Liver (tissue), 9 donors: ENCODE data around the gene IPP. TPM values are rescaled to one million over a fixed set of nuclear protein-coding genes. Genes with fewer than 3 reads are reported as not detected.

Experiments used
- DNase-seq: peaks from one replicate; pipeline ENCODE4 v3.0.0-alpha.2; 2017; ENCODE audit warnings: low spot score
- H3K27ac ChIP-seq, 2 donors: one replicate each; pipeline ENCODE4 v1.7.0; 2013; ENCODE audit warnings: inconsistent platforms in 2 of 2, low read length in 2 of 2, control low read depth in 1 of 2, low read depth in 1 of 2, mild to moderate bottlenecking in 1 of 2
- H3K27me3 ChIP-seq, 4 donors: one replicate each; pipeline versions ENCODE4 v1.6.1 to v1.7.0; 2013; ENCODE audit warnings: low read length in 3 of 4, inconsistent platforms in 1 of 4, mild to moderate bottlenecking in 1 of 4, moderate library complexity in 1 of 4; ENCODE audit not compliant: control insufficient read depth in 4 of 4, insufficient read depth in 4 of 4
- H3K36me3 ChIP-seq, 4 donors: one replicate each; pipeline versions ENCODE4 v1.6.1 to v1.7.0; 2013; ENCODE audit warnings: low read length in 3 of 4, mild to moderate bottlenecking in 3 of 4, low read depth in 1 of 4, moderate library complexity in 1 of 4; ENCODE audit not compliant: control insufficient read depth in 4 of 4, insufficient read depth in 3 of 4
- H3K4me1 ChIP-seq, 4 donors: one replicate each; pipeline versions ENCODE4 v1.6.1 to v1.7.0; 2013; ENCODE audit warnings: low read length in 3 of 4, mild to moderate bottlenecking in 3 of 4, moderate library complexity in 1 of 4; ENCODE audit not compliant: control insufficient read depth in 4 of 4, insufficient read depth in 4 of 4
- H3K4me3 ChIP-seq, 3 donors: one replicate each; pipeline versions ENCODE4 v1.6.1 to v1.7.0; 2013; ENCODE audit warnings: low read length in 3 of 3, control low read depth in 1 of 3, low read depth in 1 of 3, mild to moderate bottlenecking in 1 of 3
- H3K9ac ChIP-seq, 2 donors: one replicate each; pipeline ENCODE4 v1.7.0; 2013; ENCODE audit warnings: low read length in 2 of 2, mild to moderate bottlenecking in 2 of 2, moderate library complexity in 2 of 2, control low read depth in 1 of 2, low read depth in 1 of 2
- H3K9me3 ChIP-seq, 4 donors: one replicate each; pipeline versions ENCODE4 v1.6.1 to v1.7.0; 2013; ENCODE audit warnings: low read length in 3 of 4; ENCODE audit not compliant: control insufficient read depth in 4 of 4
- ATF3 ChIP-seq: IDR thresholded peaks from 2 replicates; pipeline ENCODE4 v1.6.1; 2016; ENCODE audit warnings: antibody characterized with exemption
- EGR1 ChIP-seq, 2 donors: IDR thresholded peaks; 2 replicates each; pipeline ENCODE4 v1.6.1; 2016 to 2018; ENCODE audit warnings: antibody characterized with exemption in 2 of 2, low read depth in 2 of 2
- FOXA1 ChIP-seq: IDR thresholded peaks from 2 replicates; pipeline ENCODE4 v1.6.1; 2016; ENCODE audit warnings: antibody characterized with exemption
- FOXA2 ChIP-seq: IDR thresholded peaks from 2 replicates; pipeline ENCODE4 v1.6.1; 2016; ENCODE audit warnings: antibody characterized with exemption
- GABPA ChIP-seq, 2 donors: IDR thresholded peaks in 1 of 2; conservative IDR thresholded peaks in 1 of 2; 2 replicates each; pipeline ENCODE4 v1.6.1; 2016; ENCODE audit warnings: antibody characterized with exemption in 2 of 2, mild to moderate bottlenecking in 1 of 2, moderate library complexity in 1 of 2
- HNF4A ChIP-seq, 2 donors: conservative IDR thresholded peaks; 2 replicates each; pipeline ENCODE4 v1.6.1; 2016; ENCODE audit warnings: antibody characterized with exemption in 2 of 2, mild to moderate bottlenecking in 2 of 2
- HNF4G ChIP-seq: IDR thresholded peaks from 2 replicates; pipeline ENCODE4 v1.6.1; 2016; ENCODE audit warnings: antibody characterized with exemption
- JUND ChIP-seq, 2 donors: IDR thresholded peaks; 2 replicates each; pipeline ENCODE4 v1.6.1; 2016; ENCODE audit warnings: antibody characterized with exemption in 2 of 2
- MAX ChIP-seq: IDR thresholded peaks from 2 replicates; pipeline ENCODE4 v1.6.1; 2016; ENCODE audit warnings: antibody characterized with exemption
- NR2F2 ChIP-seq: IDR thresholded peaks from 2 replicates; pipeline ENCODE4 v1.6.1; 2016; ENCODE audit warnings: antibody characterized with exemption
- RAD21 ChIP-seq, 2 donors: IDR thresholded peaks; 2 replicates each; pipeline ENCODE4 v1.6.1; 2016; ENCODE audit warnings: antibody characterized with exemption in 2 of 2, mild to moderate bottlenecking in 2 of 2
- REST ChIP-seq: IDR thresholded peaks from 2 replicates; pipeline ENCODE4 v1.6.1; 2016; ENCODE audit warnings: antibody characterized with exemption, mild to moderate bottlenecking
- RXRA ChIP-seq, 2 donors: IDR thresholded peaks; 2 replicates each; pipeline ENCODE4 v1.6.1; 2017 to 2018; ENCODE audit warnings: antibody characterized with exemption in 2 of 2, mild to moderate bottlenecking in 1 of 2
- SP1 ChIP-seq: IDR thresholded peaks from 2 replicates; pipeline ENCODE4 v1.6.1; 2018; ENCODE audit warnings: antibody characterized with exemption, mild to moderate bottlenecking
- TAF1 ChIP-seq: conservative IDR thresholded peaks from 2 replicates; pipeline ENCODE4 v1.6.1; 2016; ENCODE audit warnings: antibody characterized with exemption, mild to moderate bottlenecking
- YY1 ChIP-seq: IDR thresholded peaks from 2 replicates; pipeline ENCODE4 v1.6.1; 2016; ENCODE audit warnings: antibody characterized with exemption, mild to moderate bottlenecking
- WGBS: extraction: QIAGEN DNeasy Blood & Tissue Kit; methylation state at CpG from one replicate; pipeline ENCODE4 v1.1.7; 2013; 5-methylcytosine and 5-hydroxymethylcytosine counted together
- polyA plus RNA-seq, 2 donors: library from polyadenylated mRNA; stranded (reverse) in 1 of 2; unstranded in 1 of 2; fragments of 200-250 nt in 1 of 2; fragments of >200 nt in 1 of 2; fragmentation: Nextera tagmentation in 1 of 2; extraction: Ambion mirVana in 1 of 2; gene quantifications; one replicate each; pipeline versions ENCODE4 v1.2.1 to v1.2.3, GENCODE V29; 2013 to 2015
- total RNA-seq, 2 donors: library from RNA; depleted of rRNA; stranded (reverse); fragments of >200 nt; gene quantifications; one replicate each; pipeline ENCODE4 v1.2.3, GENCODE V29; 2014
- TF ChIP-seq, protein P1 (sequence below): IDR thresholded peaks from 2 replicates; pipeline ENCODE4 v1.6.1; 2016; ENCODE audit warnings: antibody characterized with exemption
- TF ChIP-seq, protein P2 (sequence below): fragments of 150-350 bp; IDR thresholded peaks from 2 replicates; pipeline ENCODE4 v1.5.1; 2017; ENCODE audit warnings: improper control_type of control experiment, low read depth, low read length; ENCODE audit not compliant: missing input control
- donor health status: healthy.
- donor health status: healthy.
- donor health status: healthy.
- donor health status: healthy.
- donor health status: healthy.

Gene IPP
- total and polyA plus RNA-seq, 4 donors, result 2.7 to 6.7 (median 5.5) TPM

DNA sequence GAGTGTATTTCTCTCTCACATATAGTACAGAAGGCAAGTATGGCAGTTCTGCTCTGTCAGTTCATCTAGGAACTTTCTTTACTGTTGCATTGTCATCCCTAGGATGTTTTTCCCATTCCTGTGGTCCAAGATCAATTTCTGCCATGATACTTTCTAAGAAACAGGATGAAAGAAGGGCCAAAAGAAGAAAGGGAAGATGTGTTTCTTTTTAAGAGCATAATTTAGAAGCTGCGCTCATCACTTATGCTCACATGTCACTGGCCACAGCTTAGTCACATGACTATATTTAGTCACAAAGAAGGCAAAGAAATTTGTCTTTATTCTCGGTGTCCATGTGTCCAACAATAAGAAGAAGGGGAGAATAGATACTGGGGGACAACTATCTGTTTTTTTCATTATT, 45.9 kb upstream of the IPP start:
- no peak overlapping the region for H3K27ac ChIP-seq
- TF ChIP-seq NR2F2, result no peak
- no peak for TF ChIP-seq YY1
- no peak for TF ChIP-seq TAF1
- 68% methylated on average over 2 of the region's 2 CpGs for WGBS
- no peak overlapping the region for H3K9ac ChIP-seq
- H3K36me3 ChIP-seq, result no peaks in the 10 kb centered on the region
- no peak for DNase-seq
- no peaks in the 10 kb centered on the region for H3K4me1 ChIP-seq
- no peaks in the 10 kb centered on the region for H3K9me3 ChIP-seq
- H3K4me3 ChIP-seq, result no peak overlapping the region
- H3K27me3 ChIP-seq, result no peaks in the 10 kb centered on the region

GRCh38 chr1:45793942-45794604, 43.6 kb upstream of the IPP start:
- H3K9ac ChIP-seq, result no peak overlapping the region
- H3K27me3 ChIP-seq, result no peaks in the 10 kb centered on the region
- no peaks in the 10 kb centered on the region for H3K9me3 ChIP-seq
- WGBS, result 70% methylated on average over 7 of the region's 7 CpGs
- no peak overlapping the region for H3K4me3 ChIP-seq
- no peak for DNase-seq
- no peak overlapping the region for H3K27ac ChIP-seq
- no peaks in the 10 kb centered on the region for H3K36me3 ChIP-seq
- TF ChIP-seq JUND (IDR thresholded peaks at IDR 0.05), result no peak
- no peaks in the 10 kb centered on the region for H3K4me1 ChIP-seq

DNA sequence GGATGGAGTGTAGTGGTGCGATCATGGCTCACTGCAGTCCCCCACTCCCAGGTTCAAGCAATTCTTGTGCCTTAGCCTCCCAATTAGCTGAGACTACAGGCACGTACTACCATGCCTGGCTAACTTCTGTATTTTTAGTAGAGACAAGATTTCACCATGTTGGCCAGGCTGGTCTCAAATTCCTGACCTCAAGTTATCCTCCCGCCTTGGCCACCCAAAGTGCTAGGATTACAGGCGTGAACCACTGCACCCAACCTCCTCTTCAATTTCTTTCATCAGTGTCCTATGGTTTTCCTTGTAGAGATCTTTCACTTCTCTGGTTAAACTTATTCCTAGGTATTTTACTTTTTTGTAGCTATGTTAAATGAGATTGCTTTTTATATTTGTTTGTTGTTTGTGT, 42.3 kb upstream of the IPP start:
- Histone ChIP-seq H3K36me3 (no peaks in the 10 kb centered on the region), H3K27ac (no peak overlapping the region), H3K27me3 (no peaks in the 10 kb centered on the region), H3K9me3 (no peaks in the 10 kb centered on the region), H3K4me1 (no peaks in the 10 kb centered on the region), H3K9ac (no peak overlapping the region), H3K4me3 (no peak overlapping the region)
- TF ChIP-seq ATF3 (no peak), SP1 (no peak), RAD21 (IDR thresholded peaks at IDR 0.05) (no peak), MAX (no peak), HNF4G (no peak), RXRA (IDR thresholded peaks at IDR 0.05) (no peak), FOXA1 (no peak), YY1 (no peak), REST (no peak), EGR1 (IDR thresholded peaks at IDR 0.05; ENCODE audit: low read depth in 2 of 2) (no peak), FOXA2 (no peak), HNF4A (conservative IDR thresholded peaks at IDR 0.05) (no peak), TAF1 (no peak), JUND (IDR thresholded peaks at IDR 0.05) (no peak), GABPA (IDR thresholded peaks at IDR 0.05 in 1 of 2, conservative IDR thresholded peaks at IDR 0.05 in 1 of 2) (no peak), NR2F2 (no peak)
- TF ChIP-seq, protein P1, sequence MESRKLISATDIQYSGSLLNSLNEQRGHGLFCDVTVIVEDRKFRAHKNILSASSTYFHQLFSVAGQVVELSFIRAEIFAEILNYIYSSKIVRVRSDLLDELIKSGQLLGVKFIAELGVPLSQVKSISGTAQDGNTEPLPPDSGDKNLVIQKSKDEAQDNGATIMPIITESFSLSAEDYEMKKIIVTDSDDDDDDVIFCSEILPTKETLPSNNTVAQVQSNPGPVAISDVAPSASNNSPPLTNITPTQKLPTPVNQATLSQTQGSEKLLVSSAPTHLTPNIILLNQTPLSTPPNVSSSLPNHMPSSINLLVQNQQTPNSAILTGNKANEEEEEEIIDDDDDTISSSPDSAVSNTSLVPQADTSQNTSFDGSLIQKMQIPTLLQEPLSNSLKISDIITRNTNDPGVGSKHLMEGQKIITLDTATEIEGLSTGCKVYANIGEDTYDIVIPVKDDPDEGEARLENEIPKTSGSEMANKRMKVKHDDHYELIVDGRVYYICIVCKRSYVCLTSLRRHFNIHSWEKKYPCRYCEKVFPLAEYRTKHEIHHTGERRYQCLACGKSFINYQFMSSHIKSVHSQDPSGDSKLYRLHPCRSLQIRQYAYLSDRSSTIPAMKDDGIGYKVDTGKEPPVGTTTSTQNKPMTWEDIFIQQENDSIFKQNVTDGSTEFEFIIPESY, result no peak
- TF ChIP-seq, protein P2, sequence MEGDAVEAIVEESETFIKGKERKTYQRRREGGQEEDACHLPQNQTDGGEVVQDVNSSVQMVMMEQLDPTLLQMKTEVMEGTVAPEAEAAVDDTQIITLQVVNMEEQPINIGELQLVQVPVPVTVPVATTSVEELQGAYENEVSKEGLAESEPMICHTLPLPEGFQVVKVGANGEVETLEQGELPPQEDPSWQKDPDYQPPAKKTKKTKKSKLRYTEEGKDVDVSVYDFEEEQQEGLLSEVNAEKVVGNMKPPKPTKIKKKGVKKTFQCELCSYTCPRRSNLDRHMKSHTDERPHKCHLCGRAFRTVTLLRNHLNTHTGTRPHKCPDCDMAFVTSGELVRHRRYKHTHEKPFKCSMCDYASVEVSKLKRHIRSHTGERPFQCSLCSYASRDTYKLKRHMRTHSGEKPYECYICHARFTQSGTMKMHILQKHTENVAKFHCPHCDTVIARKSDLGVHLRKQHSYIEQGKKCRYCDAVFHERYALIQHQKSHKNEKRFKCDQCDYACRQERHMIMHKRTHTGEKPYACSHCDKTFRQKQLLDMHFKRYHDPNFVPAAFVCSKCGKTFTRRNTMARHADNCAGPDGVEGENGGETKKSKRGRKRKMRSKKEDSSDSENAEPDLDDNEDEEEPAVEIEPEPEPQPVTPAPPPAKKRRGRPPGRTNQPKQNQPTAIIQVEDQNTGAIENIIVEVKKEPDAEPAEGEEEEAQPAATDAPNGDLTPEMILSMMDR, result no peak
- WGBS, result 87% methylated on average over 4 of the region's 4 CpGs
- DNase-seq, result no peak
